ENCODE results near the gene DGKG.

DNA sequence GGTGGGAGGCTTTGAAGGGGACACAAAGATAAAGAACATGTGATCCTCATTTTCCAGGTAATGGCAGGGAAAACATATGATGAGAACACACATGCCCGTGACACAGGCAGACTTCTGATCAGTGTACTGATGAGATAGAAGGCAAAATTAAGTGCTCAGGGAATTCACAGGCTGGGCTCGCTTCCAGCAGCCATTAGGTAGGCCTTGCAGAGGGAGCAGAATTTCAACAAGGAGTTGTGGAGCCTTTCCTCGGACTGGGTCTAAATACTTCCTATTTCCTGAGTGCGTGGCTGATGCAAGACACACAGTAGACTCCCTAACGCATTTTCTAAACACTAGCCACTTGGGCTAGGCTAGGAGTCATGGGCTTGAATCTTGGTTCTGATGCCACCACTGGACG is 179.2 kb downstream of the DGKG start:
- TF ChIP-seq, protein P1, sequence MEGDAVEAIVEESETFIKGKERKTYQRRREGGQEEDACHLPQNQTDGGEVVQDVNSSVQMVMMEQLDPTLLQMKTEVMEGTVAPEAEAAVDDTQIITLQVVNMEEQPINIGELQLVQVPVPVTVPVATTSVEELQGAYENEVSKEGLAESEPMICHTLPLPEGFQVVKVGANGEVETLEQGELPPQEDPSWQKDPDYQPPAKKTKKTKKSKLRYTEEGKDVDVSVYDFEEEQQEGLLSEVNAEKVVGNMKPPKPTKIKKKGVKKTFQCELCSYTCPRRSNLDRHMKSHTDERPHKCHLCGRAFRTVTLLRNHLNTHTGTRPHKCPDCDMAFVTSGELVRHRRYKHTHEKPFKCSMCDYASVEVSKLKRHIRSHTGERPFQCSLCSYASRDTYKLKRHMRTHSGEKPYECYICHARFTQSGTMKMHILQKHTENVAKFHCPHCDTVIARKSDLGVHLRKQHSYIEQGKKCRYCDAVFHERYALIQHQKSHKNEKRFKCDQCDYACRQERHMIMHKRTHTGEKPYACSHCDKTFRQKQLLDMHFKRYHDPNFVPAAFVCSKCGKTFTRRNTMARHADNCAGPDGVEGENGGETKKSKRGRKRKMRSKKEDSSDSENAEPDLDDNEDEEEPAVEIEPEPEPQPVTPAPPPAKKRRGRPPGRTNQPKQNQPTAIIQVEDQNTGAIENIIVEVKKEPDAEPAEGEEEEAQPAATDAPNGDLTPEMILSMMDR (IDR thresholded peaks at IDR 0.05): no peak
- no peak for TF ChIP-seq POLR2A (IDR thresholded peaks at IDR 0.05)
- no peak for TF ChIP-seq EP300 (IDR thresholded peaks at IDR 0.05)

All from suprapubic skin (tissue), 3 donors.